GM23248 (cell line): ENCODE measurements around the gene DPP3. TPM values are rescaled to one million over a fixed set of nuclear protein-coding genes. Genes with fewer than 3 reads are reported as not detected.

Experiments used
- DNase-seq: peaks from one replicate; pipeline ENCODE4 v3.0.0-alpha.2; 2015
- H2AFZ ChIP-seq: fragments of 200-600 bp; sonication (generic); 2 replicates; pipeline ENCODE4 v1.6.1; 2016; ENCODE audit warnings: antibody characterized with exemption
- H3F3A ChIP-seq: fragments of 200-600 bp; sonication (generic); 2 replicates; pipeline ENCODE4 v1.6.1; 2016; ENCODE audit warnings: mild to moderate bottlenecking, antibody characterized with exemption, mixed run types; ENCODE audit not compliant: insufficient read depth
- H3K27ac ChIP-seq: fragments of 200-600 bp; sonication (generic); 2 replicates; pipeline ENCODE4 v1.5.1; 2016; ENCODE audit warnings: mild to moderate bottlenecking
- H3K27me3 ChIP-seq: fragments of 200-600 bp; sonication (generic); replicated peaks from 2 replicates; pipeline ENCODE4 v1.6.1; 2016; ENCODE audit warnings: mild to moderate bottlenecking; ENCODE audit not compliant: insufficient read depth
- H3K36me3 ChIP-seq: fragments of 200-600 bp; sonication (generic); 2 replicates; pipeline ENCODE4 v1.6.1; 2016; ENCODE audit warnings: low read depth, mild to moderate bottlenecking
- H3K4me1 ChIP-seq: fragments of 200-600 bp; sonication (generic); 2 replicates; pipeline ENCODE4 v1.6.1; 2016; ENCODE audit warnings: mild to moderate bottlenecking; ENCODE audit not compliant: insufficient read depth
- H3K4me2 ChIP-seq: fragments of 200-600 bp; sonication (generic); one replicate; pipeline ENCODE4 v1.6.1; 2016; ENCODE audit warnings: mild to moderate bottlenecking; ENCODE audit not compliant: unreplicated experiment
- H3K4me3 ChIP-seq: fragments of 200-600 bp; sonication (generic); 2 replicates; pipeline ENCODE4 v1.5.1; 2016; ENCODE audit warnings: mild to moderate bottlenecking
- H3K79me2 ChIP-seq: fragments of 200-600 bp; sonication (generic); 2 replicates; pipeline ENCODE4 v1.6.1; 2016; ENCODE audit warnings: mild to moderate bottlenecking; ENCODE audit not compliant: insufficient read depth
- H3K9ac ChIP-seq: fragments of 200-600 bp; sonication (generic); 2 replicates; pipeline ENCODE4 v1.6.1; 2016; ENCODE audit warnings: mild to moderate bottlenecking
- H3K9me2 ChIP-seq: fragments of 200-600 bp; sonication (generic); 2 replicates; pipeline ENCODE4 v1.6.1; 2016; ENCODE audit warnings: mixed run types, mild to moderate bottlenecking, moderate library complexity; ENCODE audit not compliant: insufficient read depth
- H3K9me3 ChIP-seq: fragments of 200-600 bp; sonication (generic); one replicate; pipeline ENCODE4 v1.6.1; 2017; ENCODE audit warnings: low read depth
- H4K20me1 ChIP-seq: fragments of 200-600 bp; sonication (generic); 2 replicates; pipeline ENCODE4 v1.6.0; 2016; ENCODE audit not compliant: insufficient read depth
- EZH2 ChIP-seq: fragments of 200-600 bp; sonication (generic); IDR thresholded peaks from 2 replicates; pipeline ENCODE4 v1.6.1; 2018; ENCODE audit warnings: antibody characterized with exemption, mild to moderate bottlenecking; ENCODE audit not compliant: insufficient read depth, poor library complexity, severe bottlenecking
- EZH2phosphoT487 ChIP-seq: fragments of 200-600 bp; sonication (generic); IDR thresholded peaks from 2 replicates; pipeline ENCODE4 v1.6.1; 2018; ENCODE audit warnings: antibody characterized with exemption, moderate library complexity, mild to moderate bottlenecking, low read depth; ENCODE audit not compliant: insufficient read depth
- WGBS, 2 experiments: methylation state at CpG; one replicate each; pipeline ENCODE4 v1.1.6; 2015 to 2017; ENCODE audit warnings: low lambda C conversion rate in 2 of 2, low coverage in 1 of 2; ENCODE audit errors: missing lambda C conversion rate in 2 of 2; 5-methylcytosine and 5-hydroxymethylcytosine counted together
- in situ Hi-C: fragments of 300-500 bp; cut with MboI; formaldehyde crosslinking; loops from 2 replicates; pipeline ENCODE4 v1.15.0; 2020
- polyA plus RNA-seq: library from polyadenylated mRNA; unstranded; fragments of >200 nt; fragmentation: Nextera tagmentation; extraction: Ambion mirVana; gene quantifications from 2 replicates; pipeline ENCODE4 v1.2.1, GENCODE V29; 2016
- total RNA-seq: library from RNA; depleted of rRNA; stranded (reverse); fragments of >200 nt; shearing (Covaris generic); gene quantifications from 2 replicates; pipeline ENCODE4 v1.2.3, GENCODE V29; 2014

DPP3 gene
- total and polyA plus RNA-seq, 2 experiments from 2014 or later = 34.7 to 50.8 TPM

- H3K4me1 ChIP-seq = no peaks in the 10 kb centered on the region
- H3K9ac ChIP-seq = no peak overlapping the region
- H3K4me3 ChIP-seq = no peak overlapping the region
- no peak for TF ChIP-seq EZH2
- no peak for TF ChIP-seq EZH2phosphoT487
- H3K79me2 ChIP-seq = no peaks in the 10 kb centered on the region
- no peaks in the 10 kb centered on the region for H4K20me1 ChIP-seq
- no peaks in the 10 kb centered on the region for H3K9me2 ChIP-seq
- H3F3A ChIP-seq = no peaks in the 10 kb centered on the region
- H3K9me3 ChIP-seq = no peaks in the 10 kb centered on the region
- 55 to 59% methylated on average over 6 of the region's 6 CpGs for WGBS, 2 experiments
- peaks cover 23% of the 10 kb centered on the region for H3K27me3 ChIP-seq
- H3K4me2 ChIP-seq = no peak overlapping the region
- in situ Hi-C loops = no loop called here
- H2AFZ ChIP-seq = no peak overlapping the region
- no peaks in the 10 kb centered on the region for H3K36me3 ChIP-seq
- H3K27ac ChIP-seq = no peak overlapping the region
- no peak for DNase-seq
These were observed 26.0 kb upstream of the DPP3 start for GRCh38 chr11:66454247-66454646.

- Histone ChIP-seq H3K4me3 (no peak overlapping the region), H3F3A (no peaks in the 10 kb centered on the region), H3K9ac (no peak overlapping the region), H3K9me3 (no peaks in the 10 kb centered on the region), H3K27ac (no peak overlapping the region), H3K79me2 (no peaks in the 10 kb centered on the region), H3K4me1 (no peaks in the 10 kb centered on the region), H3K4me2 (no peak overlapping the region), H3K9me2 (no peaks in the 10 kb centered on the region), H3K27me3 (peaks cover 23% of the 10 kb centered on the region), H2AFZ (no peak overlapping the region), H3K36me3 (no peaks in the 10 kb centered on the region), H4K20me1 (no peaks in the 10 kb centered on the region)
- TF ChIP-seq EZH2phosphoT487 = no peak
- TF ChIP-seq EZH2 = no peak
- in situ Hi-C loops = no loop called here
- 57 to 67% methylated on average over 3 of the region's 3 CpGs for WGBS, 2 experiments
- DNase-seq = no peak
These were observed 25.4 kb upstream of the DPP3 start for GRCh38 chr11:66454828-66455227.

- no peaks in the 10 kb centered on the region for H3K9me3 ChIP-seq
- no peaks in the 10 kb centered on the region for H3K4me1 ChIP-seq
- H3F3A ChIP-seq = no peaks in the 10 kb centered on the region
- no peaks in the 10 kb centered on the region for H3K9me2 ChIP-seq
- H3K4me2 ChIP-seq = no peak overlapping the region
- H3K9ac ChIP-seq = no peak overlapping the region
- 78 to 81% methylated on average over 6 of the region's 6 CpGs for WGBS, 2 experiments
- no peak overlapping the region for H3K4me3 ChIP-seq
- H4K20me1 ChIP-seq = no peaks in the 10 kb centered on the region
- no peaks in the 10 kb centered on the region for H3K79me2 ChIP-seq
- no peak overlapping the region for H3K27ac ChIP-seq
- in situ Hi-C loops = no loop called here
- H3K36me3 ChIP-seq = no peaks in the 10 kb centered on the region
- H2AFZ ChIP-seq = no peak overlapping the region
- TF ChIP-seq EZH2 = no peak
- no peak for TF ChIP-seq EZH2phosphoT487
- peaks cover 16% of the 10 kb centered on the region for H3K27me3 ChIP-seq
- no peak for DNase-seq
These were observed 22.4 kb upstream of the DPP3 start for GRCh38 chr11:66457826-66458225.

- Histone ChIP-seq H3F3A (no peaks in the 10 kb centered on the region), H2AFZ (no peak overlapping the region), H3K79me2 (no peaks in the 10 kb centered on the region), H3K36me3 (no peaks in the 10 kb centered on the region), H3K9ac (no peak overlapping the region), H3K9me2 (no peaks in the 10 kb centered on the region), H3K27me3 (peaks cover 9% of the 10 kb centered on the region; the same call in 1 of the 2 replicates), H3K9me3 (no peaks in the 10 kb centered on the region), H4K20me1 (no peaks in the 10 kb centered on the region), H3K4me1 (no peaks in the 10 kb centered on the region), H3K4me3 (no peak overlapping the region), H3K4me2 (no peak overlapping the region), H3K27ac (no peak overlapping the region)
- no peak for TF ChIP-seq EZH2
- TF ChIP-seq EZH2phosphoT487 = no peak
- 59 to 65% methylated on average over 5 of the region's 5 CpGs for WGBS, 2 experiments
- in situ Hi-C loops = no loop called here
- no peak for DNase-seq
These were observed 21.0 kb upstream of the DPP3 start for GRCh38 chr11:66459138-66459778.

- no peak overlapping the region for H2AFZ ChIP-seq
- no peak overlapping the region for H3K4me3 ChIP-seq
- no peaks in the 10 kb centered on the region for H3F3A ChIP-seq
- DNase-seq = no peak
- no peaks in the 10 kb centered on the region for H4K20me1 ChIP-seq
- no peaks in the 10 kb centered on the region for H3K4me1 ChIP-seq
- no peaks in the 10 kb centered on the region for H3K27me3 ChIP-seq
- no peaks in the 10 kb centered on the region for H3K36me3 ChIP-seq
- no peaks in the 10 kb centered on the region for H3K79me2 ChIP-seq
- H3K4me2 ChIP-seq = no peak overlapping the region
- H3K9me2 ChIP-seq = no peaks in the 10 kb centered on the region
- no peak overlapping the region for H3K9ac ChIP-seq
- in situ Hi-C loops = no loop called here
- no peaks in the 10 kb centered on the region for H3K9me3 ChIP-seq
- TF ChIP-seq EZH2 (no peak), EZH2phosphoT487 (no peak)
- no peak overlapping the region for H3K27ac ChIP-seq
These were observed 18.2 kb upstream of the DPP3 start for GRCh38 chr11:66462010-66462409.
